Upper lobe of right lung (tissue), 1 donor: ENCODE results near the gene DCAF10. TPM values are rescaled to one million over a fixed set of nuclear protein-coding genes. Genes with fewer than 3 reads are reported as not detected.
A peak's percentile ranks its signal among the peaks of the same experiment; 100 is the strongest.

Experiments
- ATAC-seq: fragments of 200-7000 bp; cut with Tn5 transposase; one replicate; pipeline ENCODE4 v1.9.1; 2020; ENCODE audit warnings: mild to moderate bottlenecking, moderate library complexity
- DNase-seq: peaks from one replicate; pipeline ENCODE4 v3.0.0-alpha.2; 2020
- H3K27ac ChIP-seq: fragments of 200-600 bp; one replicate; pipeline ENCODE4 v1.8.0; 2022
- H3K27me3 ChIP-seq: fragments of 200-600 bp; one replicate; pipeline ENCODE4 v1.8.0; 2022; ENCODE audit warnings: mild to moderate bottlenecking
- H3K36me3 ChIP-seq: fragments of 200-600 bp; one replicate; pipeline ENCODE4 v1.8.0; 2022
- H3K4me1 ChIP-seq: fragments of 200-600 bp; one replicate; pipeline ENCODE4 v1.8.0; 2022
- H3K4me3 ChIP-seq: fragments of 200-600 bp; one replicate; pipeline ENCODE4 v1.8.0; 2022; ENCODE audit warnings: mild to moderate bottlenecking
- H3K9me3 ChIP-seq: fragments of 200-600 bp; one replicate; pipeline ENCODE4 v1.8.0; 2022
- intact Hi-C: fragments of 100-400 bp; cut with DNase I; formaldehyde crosslinking; loops from one replicate; pipeline ENCODE4 v1.11.0; 2022
- total RNA-seq: library from RNA; stranded (reverse); fragmentation: NEBNext Ultra II Directional; extraction: Animal tissue kit (Norgen Biotek cat#: 25700); gene quantifications from one replicate; pipeline ENCODE4 v1.2.1, GENCODE V29; 2021
- TF ChIP-seq, protein P1 (sequence below): fragments of 200-600 bp; IDR thresholded peaks from one replicate; pipeline ENCODE4 v1.8.0; 2022; ENCODE audit warnings: antibody characterized with exemption
- donor health status: DM: no; HTN: yes; CAD: no; lungs with severe emphysema.

Gene DCAF10
- total RNA-seq, 1 donor from 2014 or later: 25.2 TPM

DNA sequence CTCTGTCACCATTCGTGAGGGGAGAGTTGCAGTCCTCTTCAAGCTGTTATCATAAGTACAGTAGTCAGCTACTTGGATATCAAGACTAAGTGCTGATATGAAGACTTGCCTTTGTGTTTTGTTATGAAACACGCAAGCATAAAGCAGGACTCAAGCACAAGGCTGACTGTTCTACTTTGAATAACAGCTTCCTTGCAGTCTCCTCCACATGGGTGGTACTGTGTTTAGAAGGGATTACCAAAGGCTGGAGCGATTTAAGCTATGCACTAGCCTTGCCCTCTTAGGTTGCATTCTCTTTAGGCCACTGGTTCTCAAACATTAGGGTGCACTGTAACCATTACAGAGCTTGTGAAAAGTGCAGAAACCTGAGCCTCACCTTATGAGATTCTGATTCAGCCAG lies 61.9 kb downstream of the DCAF10 start:
- H3K27ac ChIP-seq: no peak overlapping the region
- H3K9me3 ChIP-seq: no peaks in the 10 kb centered on the region
- no peak overlapping the region for H3K4me3 ChIP-seq
- TF ChIP-seq, protein P1, sequence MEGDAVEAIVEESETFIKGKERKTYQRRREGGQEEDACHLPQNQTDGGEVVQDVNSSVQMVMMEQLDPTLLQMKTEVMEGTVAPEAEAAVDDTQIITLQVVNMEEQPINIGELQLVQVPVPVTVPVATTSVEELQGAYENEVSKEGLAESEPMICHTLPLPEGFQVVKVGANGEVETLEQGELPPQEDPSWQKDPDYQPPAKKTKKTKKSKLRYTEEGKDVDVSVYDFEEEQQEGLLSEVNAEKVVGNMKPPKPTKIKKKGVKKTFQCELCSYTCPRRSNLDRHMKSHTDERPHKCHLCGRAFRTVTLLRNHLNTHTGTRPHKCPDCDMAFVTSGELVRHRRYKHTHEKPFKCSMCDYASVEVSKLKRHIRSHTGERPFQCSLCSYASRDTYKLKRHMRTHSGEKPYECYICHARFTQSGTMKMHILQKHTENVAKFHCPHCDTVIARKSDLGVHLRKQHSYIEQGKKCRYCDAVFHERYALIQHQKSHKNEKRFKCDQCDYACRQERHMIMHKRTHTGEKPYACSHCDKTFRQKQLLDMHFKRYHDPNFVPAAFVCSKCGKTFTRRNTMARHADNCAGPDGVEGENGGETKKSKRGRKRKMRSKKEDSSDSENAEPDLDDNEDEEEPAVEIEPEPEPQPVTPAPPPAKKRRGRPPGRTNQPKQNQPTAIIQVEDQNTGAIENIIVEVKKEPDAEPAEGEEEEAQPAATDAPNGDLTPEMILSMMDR: no peak
- H3K4me1 ChIP-seq: no peaks in the 10 kb centered on the region
- intact Hi-C loops: no loop called here
- H3K36me3 ChIP-seq: peaks cover 59% of the 10 kb centered on the region
- H3K27me3 ChIP-seq: no peaks in the 10 kb centered on the region
- DNase-seq (no peak), ATAC-seq (peak; percentile 71)

DNA sequence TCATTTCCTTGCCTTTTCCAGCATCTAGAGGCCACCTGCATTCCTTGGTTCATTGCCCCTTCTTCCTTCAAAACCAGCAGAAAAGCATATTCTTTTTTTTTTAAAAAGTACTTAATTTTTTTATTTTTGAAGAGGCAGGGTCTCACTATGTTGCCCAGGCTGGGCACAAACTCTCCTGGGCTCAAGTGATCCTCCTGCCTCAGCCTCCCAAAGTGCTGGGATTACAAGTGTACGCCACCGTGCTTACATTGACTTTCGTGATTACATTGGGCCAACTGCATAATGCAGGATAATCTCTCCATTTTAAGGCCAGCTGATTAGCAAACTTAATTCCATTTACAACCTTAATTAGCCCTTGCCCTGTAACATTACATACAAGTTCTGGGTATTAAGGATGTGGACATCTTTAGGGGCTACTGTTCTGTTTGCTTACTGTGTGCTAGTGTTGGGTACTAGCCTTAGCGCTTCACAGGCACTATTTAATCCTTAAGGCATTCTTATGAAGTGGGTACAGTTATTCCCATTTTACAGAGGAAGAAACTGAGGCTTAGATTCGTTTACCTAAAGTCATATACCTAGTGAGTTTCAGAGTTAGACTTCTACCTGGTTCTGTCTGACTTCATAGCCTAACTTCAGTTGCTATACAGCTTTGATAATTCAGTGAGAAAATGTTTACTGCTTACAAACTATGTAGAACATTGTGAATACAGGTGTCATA lies 69.6 kb downstream of the DCAF10 start:
- ATAC-seq: no peak
- Histone ChIP-seq H3K27me3 (no peaks in the 10 kb centered on the region), H3K27ac (no peak overlapping the region), H3K4me3 (no peak overlapping the region), H3K36me3 (peaks cover 5% of the 10 kb centered on the region), H3K4me1 (no peaks in the 10 kb centered on the region), H3K9me3 (no peaks in the 10 kb centered on the region)
- TF ChIP-seq, protein P1: no peak
- intact Hi-C loops: no loop called here
- DNase-seq: no peak

DNA sequence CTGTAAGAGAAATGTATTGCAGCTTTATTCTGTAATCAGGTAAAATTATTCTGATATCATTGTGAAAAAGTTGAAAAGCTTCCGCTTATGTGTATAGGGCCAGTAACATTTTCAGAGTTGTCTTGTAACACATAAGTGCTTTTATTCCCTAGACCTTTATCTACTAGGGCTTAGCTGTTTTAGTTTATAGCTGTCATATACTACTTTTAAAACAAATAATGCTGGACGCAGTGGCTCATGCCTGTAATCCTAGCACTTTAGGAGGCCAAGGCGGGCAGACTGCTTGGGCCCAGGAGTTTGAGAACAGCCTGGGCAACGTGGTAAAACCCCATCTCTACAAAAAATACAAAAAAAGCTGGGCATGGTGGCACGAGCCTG lies 70.2 kb downstream of the DCAF10 start:
- H3K4me1 ChIP-seq: no peaks in the 10 kb centered on the region
- H3K36me3 ChIP-seq: peaks cover 5% of the 10 kb centered on the region
- TF ChIP-seq, protein P1: no peak
- intact Hi-C loops: no loop called here
- no peaks in the 10 kb centered on the region for H3K27me3 ChIP-seq
- ATAC-seq (no peak), DNase-seq (no peak)
- no peaks in the 10 kb centered on the region for H3K9me3 ChIP-seq
- H3K27ac ChIP-seq: no peak overlapping the region
- no peak overlapping the region for H3K4me3 ChIP-seq

DNA sequence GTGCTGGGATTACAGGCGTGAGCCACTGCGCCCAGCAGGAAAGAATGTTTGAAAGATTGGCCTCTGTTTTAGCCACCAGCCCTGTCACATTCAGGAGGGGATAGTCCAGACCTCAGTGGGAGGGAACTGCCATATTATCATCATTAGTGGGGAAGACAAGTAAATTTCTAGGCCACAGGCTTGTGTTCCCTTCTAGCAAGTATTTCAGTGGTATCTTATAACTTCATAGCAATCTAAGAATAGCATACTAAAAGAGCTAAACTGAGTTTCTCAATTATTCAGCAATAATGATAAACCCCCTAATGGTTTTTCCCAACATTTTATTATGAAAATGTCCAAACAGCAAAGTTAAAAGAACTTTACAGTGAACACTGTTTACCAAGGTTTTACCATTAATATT lies 73.4 kb downstream of the DCAF10 start:
- Histone ChIP-seq H3K27ac (no peak overlapping the region), H3K4me1 (no peaks in the 10 kb centered on the region), H3K36me3 (peaks cover 5% of the 10 kb centered on the region), H3K27me3 (no peaks in the 10 kb centered on the region), H3K4me3 (no peak overlapping the region), H3K9me3 (no peaks in the 10 kb centered on the region)
- intact Hi-C loops: no loop called here
- DNase-seq: no peak
- no peak for ATAC-seq
- TF ChIP-seq, protein P1: no peak

DNA sequence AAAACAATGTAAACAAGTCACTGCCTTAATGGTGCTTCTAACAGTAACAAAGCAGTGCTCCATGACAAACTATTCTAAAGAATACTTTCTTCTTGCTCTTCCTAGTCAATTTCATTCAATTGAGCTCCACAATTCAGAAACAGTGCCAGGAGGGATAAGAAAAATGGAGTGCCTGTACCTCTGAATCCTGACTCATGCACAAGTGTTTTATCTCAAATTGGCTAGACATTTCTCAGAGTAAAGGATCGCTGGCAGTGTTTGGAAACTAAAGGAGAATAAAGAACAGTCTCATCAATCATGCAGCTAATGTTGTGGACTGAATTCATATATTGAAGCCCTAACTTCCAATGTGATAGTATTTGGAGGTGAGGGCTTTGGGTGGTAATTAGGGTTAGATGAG lies 75.8 kb downstream of the DCAF10 start:
- TF ChIP-seq, protein P1: no peak
- peaks cover 12% of the 10 kb centered on the region for H3K36me3 ChIP-seq
- DNase-seq: no peak
- H3K4me1 ChIP-seq: no peaks in the 10 kb centered on the region
- intact Hi-C loops: no loop called here
- ATAC-seq: no peak
- H3K27ac ChIP-seq: no peak overlapping the region
- H3K9me3 ChIP-seq: no peaks in the 10 kb centered on the region
- H3K27me3 ChIP-seq: no peaks in the 10 kb centered on the region
- no peak overlapping the region for H3K4me3 ChIP-seq
